IMR-90 (cell line): Measurements from ENCODE around the gene FGR. TPM values are rescaled to one million over a fixed set of nuclear protein-coding genes. Genes with fewer than 3 reads are reported as not detected.
A peak's percentile ranks its signal among the peaks of the same experiment; 100 is the strongest.

Source experiments
- ATAC-seq: fragments of 200-7000 bp; cut with Tn5 transposase; 2 replicates; pipeline ENCODE4 v1.9.1; 2020; ENCODE audit warnings: low read depth, mild to moderate bottlenecking, moderate library complexity
- BruUV-seq: library from RNA; stranded (reverse); fragments of 400-500 nt; replicated peaks from 2 replicates; lab custom pipeline; 2021; lab: Mats Ljungman, UMichigan
- CTCF ChIA-PET: fragments of 300-600 bp; formaldehyde crosslinking; extraction: SDS; loops from one replicate; lab custom pipeline; 2021; ENCODE audit warnings: antibody characterized with exemption; lab: Yijun Ruan, JAX
- POLR2A ChIA-PET: fragments of 300-600 bp; sonication (Branson Sonifier 250); formaldehyde crosslinking; loops from one replicate; lab custom pipeline; 2022; ENCODE audit warnings: antibody characterized with exemption; ENCODE audit not compliant: unreplicated experiment; lab: Charles Lee
- DNase-seq: peaks from one replicate; pipeline ENCODE4 v3.0.0; 2013
- H2AFZ ChIP-seq: replicated peaks from 2 replicates; pipeline ENCODE3; 2013; ENCODE audit warnings: low read length, mild to moderate bottlenecking; ENCODE audit not compliant: poor library complexity
- H2AK5ac ChIP-seq: 2 replicates; pipeline ENCODE4 v1.6.1; 2013; ENCODE audit warnings: low read depth, low read length, inconsistent platforms
- H2AK9ac ChIP-seq: replicated peaks from 2 replicates; pipeline ENCODE3; 2013; ENCODE audit warnings: mild to moderate bottlenecking, low read depth, low read length, moderate library complexity; ENCODE audit not compliant: poor library complexity
- H2BK120ac ChIP-seq: 2 replicates; pipeline ENCODE4 v1.6.1; 2013; ENCODE audit warnings: low read depth, low read length, inconsistent platforms
- H2BK15ac ChIP-seq: 3 replicates; pipeline ENCODE4 v1.6.1; 2013; ENCODE audit warnings: low read depth, low read length, inconsistent platforms
- H2BK20ac ChIP-seq: 2 replicates; pipeline ENCODE4 v1.6.1; 2013; ENCODE audit warnings: low read depth, mild to moderate bottlenecking, inconsistent platforms, low read length, moderate library complexity
- H2BK5ac ChIP-seq: 2 replicates; pipeline ENCODE4 v1.6.1; 2013; ENCODE audit warnings: mild to moderate bottlenecking, low read depth, low read length, inconsistent platforms; ENCODE audit not compliant: poor library complexity, severe bottlenecking
- H3K14ac ChIP-seq: replicated peaks from 2 replicates; pipeline ENCODE4 v1.6.1; 2013; ENCODE audit warnings: low read depth, low read length, inconsistent platforms
- H3K18ac ChIP-seq: 2 replicates; pipeline ENCODE4 v1.6.1; 2013; ENCODE audit warnings: low read depth, low read length, control low read depth
- H3K23ac ChIP-seq: 2 replicates; pipeline ENCODE4 v1.6.1; 2013; ENCODE audit warnings: low read depth, low read length, inconsistent platforms
- H3K27ac ChIP-seq: 2 replicates; pipeline ENCODE4 v1.5.1; 2013; ENCODE audit warnings: mild to moderate bottlenecking, control low read depth, low read length; ENCODE audit not compliant: insufficient read depth
- H3K27me3 ChIP-seq: 2 replicates; pipeline ENCODE4 v1.6.1; 2013; ENCODE audit warnings: low read length; ENCODE audit not compliant: control insufficient read depth, insufficient read depth
- H3K36me3 ChIP-seq: 2 replicates; pipeline ENCODE4 v1.6.1; 2013; ENCODE audit warnings: low read length, mixed read lengths; ENCODE audit not compliant: control insufficient read depth, insufficient read depth
- H3K4ac ChIP-seq: 2 replicates; pipeline ENCODE4 v1.6.1; 2013; ENCODE audit warnings: low read depth, low read length, inconsistent platforms
- H3K4me1 ChIP-seq: 2 replicates; pipeline ENCODE4 v1.6.1; 2013; ENCODE audit warnings: low read length, mixed read lengths; ENCODE audit not compliant: control insufficient read depth, insufficient read depth
- H3K4me2 ChIP-seq: 2 replicates; pipeline ENCODE4 v1.6.1; 2013; ENCODE audit warnings: low read depth, mild to moderate bottlenecking, control low read depth, low read length, moderate library complexity
- H3K4me3 ChIP-seq: 2 replicates; pipeline ENCODE4 v1.5.1; 2013; ENCODE audit warnings: low read depth, mild to moderate bottlenecking, control low read depth, low read length, moderate library complexity; ENCODE audit not compliant: insufficient read depth
- H3K56ac ChIP-seq: 2 replicates; pipeline ENCODE4 v1.6.1; 2013; ENCODE audit warnings: low read length, inconsistent platforms; ENCODE audit not compliant: insufficient read depth; ENCODE audit errors: extremely low read depth
- H3K79me1 ChIP-seq, 2 experiments: 2 replicates each; pipeline ENCODE4 v1.6.1; 2013; ENCODE audit warnings: low read length in 2 of 2, inconsistent platforms in 1 of 2, low read depth in 1 of 2
- H3K9ac ChIP-seq: 2 replicates; pipeline ENCODE4 v1.6.1; 2013; ENCODE audit warnings: low read depth, low read length, control low read depth
- H3K9me1 ChIP-seq: 2 replicates; pipeline ENCODE4 v1.6.1; 2013; ENCODE audit warnings: low read length, inconsistent platforms; ENCODE audit not compliant: insufficient read depth
- H3K9me3 ChIP-seq: 2 replicates; pipeline ENCODE4 v1.6.1; 2013; ENCODE audit warnings: low read length; ENCODE audit not compliant: control insufficient read depth, insufficient read depth
- H4K20me1 ChIP-seq: 2 replicates; pipeline ENCODE4 v1.6.1; 2013; ENCODE audit warnings: low read length, inconsistent platforms; ENCODE audit not compliant: insufficient read depth
- H4K5ac ChIP-seq: 2 replicates; pipeline ENCODE4 v1.6.1; 2013; ENCODE audit warnings: mild to moderate bottlenecking, low read depth, low read length, control low read depth
- H4K8ac ChIP-seq, 2 experiments: 2 replicates each; pipeline ENCODE4 v1.6.1; 2013; ENCODE audit warnings: low read depth in 2 of 2, low read length in 2 of 2, control low read depth in 1 of 2, inconsistent platforms in 1 of 2
- H4K91ac ChIP-seq: 2 replicates; pipeline ENCODE4 v1.6.1; 2013; ENCODE audit warnings: low read depth, low read length, inconsistent platforms; ENCODE audit not compliant: insufficient read depth
- BHLHE40 ChIP-seq: fragments of 150-350 bp; IDR thresholded peaks from 2 replicates; pipeline ENCODE4 v1.6.1; 2016; ENCODE audit warnings: mild to moderate bottlenecking, low read depth, low read length
- CEBPB ChIP-seq: IDR thresholded peaks from 2 replicates; pipeline ENCODE4 v1.6.1; 2012; ENCODE audit warnings: low read depth, low read length, improper control_type of control experiment
- CHD1 ChIP-seq: IDR thresholded peaks from 2 replicates; pipeline ENCODE4 v1.6.1; 2012; ENCODE audit warnings: low read depth, low read length, improper control_type of control experiment
- FOS ChIP-seq: fragments of 150-350 bp; IDR thresholded peaks from 2 replicates; pipeline ENCODE4 v1.6.1; 2016; ENCODE audit warnings: low read depth, low read length
- MAFK ChIP-seq: IDR thresholded peaks from 2 replicates; pipeline ENCODE4 v1.6.1; 2012; ENCODE audit warnings: low read depth, low read length, improper control_type of control experiment
- MXI1 ChIP-seq: IDR thresholded peaks from 2 replicates; pipeline ENCODE4 v1.6.1; 2012; ENCODE audit warnings: low read depth, mild to moderate bottlenecking, low read length, moderate library complexity, borderline replicate concordance
- POLR2A ChIP-seq: IDR thresholded peaks from 2 replicates; pipeline ENCODE4 v1.6.1; 2012; ENCODE audit warnings: mild to moderate bottlenecking, low read depth, low read length
- RAD21 ChIP-seq: IDR thresholded peaks from 2 replicates; pipeline ENCODE4 v1.6.1; 2012; ENCODE audit warnings: low read length, improper control_type of control experiment
- RCOR1 ChIP-seq: IDR thresholded peaks from 2 replicates; pipeline ENCODE4 v1.6.1; 2012; ENCODE audit warnings: mild to moderate bottlenecking, low read length, improper control_type of control experiment; ENCODE audit not compliant: insufficient replicate concordance
- SMC3 ChIP-seq: fragments of 150-350 bp; IDR thresholded peaks from 2 replicates; pipeline ENCODE4 v1.6.1; 2016; ENCODE audit warnings: low read depth, mild to moderate bottlenecking, antibody characterized with exemption, low read length, moderate library complexity
- WGBS, 2 experiments: methylation state at CpG; one replicate each; pipeline versions ENCODE4 v1.1.5 to v1.1.7; 2013; ENCODE audit warnings: missing lambda C conversion rate in 2 of 2; ENCODE audit not compliant: insufficient read length in 1 of 2; ENCODE audit errors: extremely low coverage in 2 of 2; 5-methylcytosine and 5-hydroxymethylcytosine counted together
- dilution Hi-C: fragments of 300-500 bp; cut with HindIII; formaldehyde crosslinking; loops from one replicate; pipeline ENCODE4 v1.14.3; 2018; ENCODE audit warnings: low sequenced_read_pairs; ENCODE audit not compliant: unreplicated experiment
- in situ Hi-C: fragments of 300-500 bp; cut with MboI; formaldehyde crosslinking; loops from 3 replicates; pipeline ENCODE4 v1.14.3; 2019; ENCODE audit warnings: low sequenced_read_pairs, inconsistent platforms, mixed read lengths
- intact Hi-C: fragments of 100-400 bp; cut with micrococcal nuclease; formaldehyde crosslinking; loops from 2 replicates; pipeline ENCODE4 v1.10.0; 2022
- polyA plus RNA-seq, 3 experiments: library from polyadenylated mRNA; depleted of rRNA; stranded (reverse); fragments of >200 nt; gene quantifications; 2 replicates each; pipeline ENCODE4 v1.2.3, GENCODE V29; 2012; ENCODE audit warnings: low replicate concordance in 1 of 3
- total RNA-seq: library from RNA; depleted of rRNA; stranded (reverse); fragments of >200 nt; gene quantifications from 2 replicates; pipeline ENCODE4 v1.2.3, GENCODE V29; 2012
- TF ChIP-seq, protein P1 (sequence below): fragments of 150-350 bp; IDR thresholded peaks from 2 replicates; pipeline ENCODE4 v1.6.1; 2017; ENCODE audit warnings: mild to moderate bottlenecking, antibody characterized with exemption, low read length, low read depth
- TF ChIP-seq, protein P2 (sequence below): conservative IDR thresholded peaks from 2 replicates; pipeline ENCODE4 v1.5.1; 2012; ENCODE audit warnings: mild to moderate bottlenecking, low read depth, low read length, improper control_type of control experiment

FGR gene
- total and polyA plus RNA-seq, 2 of the 4 experiments (the other 2 are of a cell fraction): not detected

DNA sequence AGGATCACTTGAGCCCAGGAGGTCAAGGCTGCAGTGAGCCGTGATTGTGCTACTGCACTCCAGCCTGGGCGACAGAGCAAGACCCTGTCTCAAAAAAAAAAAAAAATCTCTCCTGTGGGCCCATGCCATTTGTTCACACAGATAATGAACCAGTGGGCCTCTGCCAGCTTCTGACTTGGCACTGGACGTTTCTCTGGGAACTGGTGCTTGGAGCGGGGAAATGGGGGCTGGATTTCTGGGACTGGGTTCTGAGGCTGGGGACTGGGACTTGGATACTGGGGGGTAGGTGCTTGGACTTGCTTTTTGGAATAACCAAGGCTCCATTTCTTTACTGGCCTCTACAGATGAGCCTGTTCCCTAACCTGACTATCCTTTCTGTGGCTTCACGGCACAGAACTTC lies 27.3 kb upstream of the FGR start:
- Histone ChIP-seq H2BK20ac (no peak overlapping the region), H2AFZ (peak overlapping the region; percentile 88), H4K5ac (peak overlapping the region; percentile 79), H3K79me1 (no peaks in the 10 kb centered on the region), H3K4me1 (peaks cover 14% of the 10 kb centered on the region), H2BK5ac (no peak overlapping the region), H3K14ac (no peak overlapping the region), H2BK15ac (no peak overlapping the region), H3K9ac (no peak overlapping the region), H2BK120ac (no peak overlapping the region), H4K8ac (peak overlapping the region; percentile 49 to 92; a peak in 3 of 4 replicates), H3K9me1 (peaks cover 9% of the 10 kb centered on the region), H4K20me1 (no peaks in the 10 kb centered on the region), H3K27ac (no peak overlapping the region), H3K23ac (no peak overlapping the region), H3K36me3 (no peaks in the 10 kb centered on the region), H3K18ac (no peak overlapping the region), H3K4ac (peak overlapping the region; percentile 21; the same call in 1 of the 2 replicates), H2AK5ac (no peak overlapping the region; the same call in 1 of the 2 replicates), H3K27me3 (no peaks in the 10 kb centered on the region), H4K91ac (no peak overlapping the region), H3K56ac (no peak overlapping the region), H3K9me3 (no peaks in the 10 kb centered on the region), H3K4me3 (no peak overlapping the region), H2AK9ac (peak overlapping the region; percentile 74), H3K4me2 (no peak overlapping the region)
- DNase-seq (no peak), ATAC-seq (no peak)
- dilution Hi-C loops: no loop called here
- BruUV-seq: no TSS peak
- no CpG with 5 or more reads among the region's 5 CpGs for WGBS, 2 experiments
- POLR2A ChIA-PET: no interaction called here
- in situ Hi-C loops: loop anchor here (5.0 to 10.0 kb wide), 2 partner anchors 50 to 247 kb away; no protein-coding TSS in a partner anchor
- intact Hi-C loops: loop anchor here (2.0 to 5.0 kb wide), 3 partner anchors 105 to 361 kb away; partner anchors contain the start of gene GPR3
- CTCF ChIA-PET: interaction anchor here (0.9 to 3.2 kb wide), 4 partner anchors 12 to 362 kb away, joined by 3 to 11 read pairs (median 8); no protein-coding TSS in a partner anchor
- TF ChIP-seq MXI1 (no peak), MAFK (no peak), SMC3 (no peak), CHD1 (no peak), FOS (no peak), POLR2A (no peak), CEBPB (no peak), RAD21 (no peak), RCOR1 (no peak), BHLHE40 (no peak)
- TF ChIP-seq, protein P1, sequence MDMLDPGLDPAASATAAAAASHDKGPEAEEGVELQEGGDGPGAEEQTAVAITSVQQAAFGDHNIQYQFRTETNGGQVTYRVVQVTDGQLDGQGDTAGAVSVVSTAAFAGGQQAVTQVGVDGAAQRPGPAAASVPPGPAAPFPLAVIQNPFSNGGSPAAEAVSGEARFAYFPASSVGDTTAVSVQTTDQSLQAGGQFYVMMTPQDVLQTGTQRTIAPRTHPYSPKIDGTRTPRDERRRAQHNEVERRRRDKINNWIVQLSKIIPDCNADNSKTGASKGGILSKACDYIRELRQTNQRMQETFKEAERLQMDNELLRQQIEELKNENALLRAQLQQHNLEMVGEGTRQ: no peak
- TF ChIP-seq, protein P2, sequence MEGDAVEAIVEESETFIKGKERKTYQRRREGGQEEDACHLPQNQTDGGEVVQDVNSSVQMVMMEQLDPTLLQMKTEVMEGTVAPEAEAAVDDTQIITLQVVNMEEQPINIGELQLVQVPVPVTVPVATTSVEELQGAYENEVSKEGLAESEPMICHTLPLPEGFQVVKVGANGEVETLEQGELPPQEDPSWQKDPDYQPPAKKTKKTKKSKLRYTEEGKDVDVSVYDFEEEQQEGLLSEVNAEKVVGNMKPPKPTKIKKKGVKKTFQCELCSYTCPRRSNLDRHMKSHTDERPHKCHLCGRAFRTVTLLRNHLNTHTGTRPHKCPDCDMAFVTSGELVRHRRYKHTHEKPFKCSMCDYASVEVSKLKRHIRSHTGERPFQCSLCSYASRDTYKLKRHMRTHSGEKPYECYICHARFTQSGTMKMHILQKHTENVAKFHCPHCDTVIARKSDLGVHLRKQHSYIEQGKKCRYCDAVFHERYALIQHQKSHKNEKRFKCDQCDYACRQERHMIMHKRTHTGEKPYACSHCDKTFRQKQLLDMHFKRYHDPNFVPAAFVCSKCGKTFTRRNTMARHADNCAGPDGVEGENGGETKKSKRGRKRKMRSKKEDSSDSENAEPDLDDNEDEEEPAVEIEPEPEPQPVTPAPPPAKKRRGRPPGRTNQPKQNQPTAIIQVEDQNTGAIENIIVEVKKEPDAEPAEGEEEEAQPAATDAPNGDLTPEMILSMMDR: no peak
